Spleen (tissue), 11 donors: ENCODE measurements around the gene SCUBE1. TPM values are rescaled to one million over a fixed set of nuclear protein-coding genes. Genes with fewer than 3 reads are reported as not detected.

Experiments used
- DNase-seq: peaks from one replicate; pipeline ENCODE4 v3.0.0-alpha.2; 2020
- H3K27ac ChIP-seq, 8 donors: fragments of 200-600 bp; sonication (generic) in 7 of 8; 1 replicate in 4 of 8; 2 replicates in 4 of 8; pipeline versions ENCODE4 v1.5.0 to v1.8.0; 2016 to 2021; ENCODE audit warnings: inconsistent platforms in 4 of 8, mild to moderate bottlenecking in 4 of 8, moderate library complexity in 1 of 8
- H3K27me3 ChIP-seq, 7 donors: fragments of 200-600 bp; sonication (generic) in 6 of 7; replicated peaks in 1 of 7; 1 replicate in 4 of 7; 2 replicates in 3 of 7; pipeline versions ENCODE4 v1.5.0 to v1.8.0; 2016 to 2021; ENCODE audit warnings: inconsistent platforms in 3 of 7, mild to moderate bottlenecking in 1 of 7
- H3K36me3 ChIP-seq, 6 donors: fragments of 200-600 bp; sonication (generic) in 5 of 6; 1 replicate in 4 of 6; 2 replicates in 2 of 6; pipeline versions ENCODE4 v1.5.0 to v1.8.0; 2016 to 2021; ENCODE audit warnings: inconsistent platforms in 2 of 6
- H3K4me1 ChIP-seq, 6 donors: fragments of 200-600 bp; sonication (generic) in 5 of 6; 1 replicate in 3 of 6; 2 replicates in 3 of 6; pipeline versions ENCODE4 v1.5.0 to v1.8.0; 2016 to 2021; ENCODE audit warnings: inconsistent platforms in 3 of 6
- H3K4me3 ChIP-seq, 8 donors: fragments of 200-600 bp; sonication (generic) in 7 of 8; 1 replicate in 4 of 8; 2 replicates in 4 of 8; pipeline versions ENCODE4 v1.5.0 to v1.8.0; 2016 to 2021; ENCODE audit warnings: inconsistent platforms in 4 of 8, mild to moderate bottlenecking in 4 of 8, moderate library complexity in 2 of 8
- H3K9me3 ChIP-seq, 8 donors: fragments of 200-600 bp; sonication (generic) in 7 of 8; 1 replicate in 4 of 8; 2 replicates in 4 of 8; pipeline versions ENCODE4 v1.5.0 to v1.8.0; 2016 to 2021; ENCODE audit warnings: inconsistent platforms in 4 of 8
- POLR2A ChIP-seq, 3 donors: fragments of 450-650 bp; IDR thresholded peaks; one replicate each; pipeline ENCODE4 v1.5.1; 2017; ENCODE audit warnings: antibody characterized with exemption in 3 of 3, mild to moderate bottlenecking in 1 of 3
- POLR2AphosphoS5 ChIP-seq, 3 donors: sonication (generic); formaldehyde crosslinking; IDR thresholded peaks; one replicate each; pipeline ENCODE4 v1.5.1; 2017; ENCODE audit warnings: antibody characterized with exemption in 3 of 3
- WGBS, 5 donors: extraction: QIAGEN DNeasy Blood & Tissue Kit in 3 of 5; methylation state at CpG; one replicate each; pipeline versions ENCODE4 v1.1.5 to v1.1.7; 2013 to 2018; 5-methylcytosine and 5-hydroxymethylcytosine counted together
- intact Hi-C: fragments of 100-400 bp; cut with DNase I; formaldehyde crosslinking; loops from one replicate; pipeline ENCODE4 v1.15.0; 2023; ENCODE audit warnings: low total_unique reads
- polyA plus RNA-seq, 3 donors: library from polyadenylated mRNA; stranded (reverse); fragments of 200-250 nt; gene quantifications; one replicate each; pipeline ENCODE4 v1.2.1, GENCODE V29; 2013
- total RNA-seq, 7 donors: library from RNA; depleted of rRNA in 3 of 7; stranded (reverse); fragments of >200 nt in 3 of 7; fragmentation: NEBNext Ultra II Directional in 4 of 7; extraction: Animal tissue kit (Norgen Biotek cat#: 25700) in 4 of 7; gene quantifications; one replicate each; pipeline versions ENCODE4 v1.1.0 to v1.2.1, GENCODE V29; 2016 to 2021
- TF ChIP-seq, protein P1 (sequence below), 11 experiments: fragments of 200-600 bp in 7 of 11; fragments of 450-650 bp in 4 of 11; sonication (generic) in 4 of 11; IDR thresholded peaks in 8 of 11; conservative IDR thresholded peaks in 3 of 11; 1 replicate in 7 of 11; 2 replicates in 4 of 11; pipeline versions ENCODE4 v1.4.0 to v1.8.0; 2016 to 2021; ENCODE audit warnings: antibody characterized with exemption in 11 of 11, inconsistent platforms in 4 of 11, mild to moderate bottlenecking in 1 of 11
- donor health status: healthy with polysubstance abuse.
- donor health status: DM: no; HTN: no; CAD: no; lungs with moderate emphysema.
- donor health status: DM: no; HTN: no; CAD: no.
- donor health status: Bipolar disorder and iron deficiency.
- donor health status: healthy.
- donor health status: DM: no; HTN: no; CAD: no.
- donor health status: DM: yes; HTN: yes; CAD: no.

The SCUBE1 gene
- total and polyA plus RNA-seq, 10 donors, result 0.46 to 43.5 (median 15.9) TPM

DNA sequence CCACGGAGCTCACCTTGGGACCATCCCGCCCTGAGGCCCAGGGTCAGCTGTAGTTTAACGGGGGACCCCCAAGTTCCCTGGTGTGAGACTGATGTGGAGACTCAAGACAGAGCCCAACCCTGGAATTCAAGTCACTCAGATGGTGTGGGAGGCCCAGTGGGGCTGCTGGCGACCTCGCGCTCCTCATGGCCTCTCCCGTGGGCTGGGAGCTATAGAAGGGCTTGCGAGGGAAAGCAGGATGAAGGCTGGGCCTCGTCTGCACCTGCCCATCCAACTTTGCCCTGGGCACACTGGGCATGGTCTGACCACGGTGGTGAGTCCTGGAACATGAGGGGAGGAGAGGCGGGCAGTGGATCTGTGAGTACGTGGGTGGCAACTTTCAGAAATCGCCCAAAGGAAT, 142.6 kb downstream of the SCUBE1 start:
- intact Hi-C loops, result no loop called here
- no peak overlapping the region for H3K4me3 ChIP-seq
- H3K4me1 ChIP-seq, result no peaks in the 10 kb centered on the region
- no peaks in the 10 kb centered on the region for H3K9me3 ChIP-seq
- no peak overlapping the region for H3K27ac ChIP-seq
- DNase-seq, result no peak
- TF ChIP-seq POLR2AphosphoS5 (IDR thresholded peaks at IDR 0.05), result no peak
- no peak for TF ChIP-seq POLR2A (IDR thresholded peaks at IDR 0.05)
- TF ChIP-seq, protein P1, sequence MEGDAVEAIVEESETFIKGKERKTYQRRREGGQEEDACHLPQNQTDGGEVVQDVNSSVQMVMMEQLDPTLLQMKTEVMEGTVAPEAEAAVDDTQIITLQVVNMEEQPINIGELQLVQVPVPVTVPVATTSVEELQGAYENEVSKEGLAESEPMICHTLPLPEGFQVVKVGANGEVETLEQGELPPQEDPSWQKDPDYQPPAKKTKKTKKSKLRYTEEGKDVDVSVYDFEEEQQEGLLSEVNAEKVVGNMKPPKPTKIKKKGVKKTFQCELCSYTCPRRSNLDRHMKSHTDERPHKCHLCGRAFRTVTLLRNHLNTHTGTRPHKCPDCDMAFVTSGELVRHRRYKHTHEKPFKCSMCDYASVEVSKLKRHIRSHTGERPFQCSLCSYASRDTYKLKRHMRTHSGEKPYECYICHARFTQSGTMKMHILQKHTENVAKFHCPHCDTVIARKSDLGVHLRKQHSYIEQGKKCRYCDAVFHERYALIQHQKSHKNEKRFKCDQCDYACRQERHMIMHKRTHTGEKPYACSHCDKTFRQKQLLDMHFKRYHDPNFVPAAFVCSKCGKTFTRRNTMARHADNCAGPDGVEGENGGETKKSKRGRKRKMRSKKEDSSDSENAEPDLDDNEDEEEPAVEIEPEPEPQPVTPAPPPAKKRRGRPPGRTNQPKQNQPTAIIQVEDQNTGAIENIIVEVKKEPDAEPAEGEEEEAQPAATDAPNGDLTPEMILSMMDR (IDR thresholded peaks at IDR 0.05 in 8 of 11, conservative IDR thresholded peaks at IDR 0.05 in 3 of 11), result no peak
- H3K27me3 ChIP-seq, result peaks cover 0 to 30% (median 0%) of the 10 kb centered on the region in 7 donors
- 86 to 91% (median 88%) methylated on average over 12 to 13 of the region's 13 CpGs for WGBS, 5 donors
- H3K36me3 ChIP-seq, result no peaks in the 10 kb centered on the region

DNA sequence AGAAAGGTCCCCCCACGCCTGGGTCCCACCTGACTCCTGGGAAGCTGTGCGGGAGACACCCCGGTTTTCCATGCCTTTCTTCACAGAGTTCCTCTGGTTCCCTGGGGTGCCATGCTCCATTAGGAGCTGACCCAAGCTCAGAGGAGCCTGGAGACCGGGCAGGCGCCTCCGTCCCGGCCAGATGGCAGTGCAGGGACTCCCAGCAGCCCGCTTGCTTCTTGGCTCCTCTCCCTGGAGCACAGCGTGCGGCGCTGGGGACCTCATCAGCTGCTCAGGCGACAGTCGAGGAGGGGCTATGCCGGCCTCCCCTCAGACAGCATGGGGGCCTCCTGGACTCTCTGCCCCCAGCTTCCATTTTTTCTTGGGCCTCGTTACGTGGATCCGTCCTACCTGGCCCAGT, 143.1 kb downstream of the SCUBE1 start:
- Histone ChIP-seq H3K27ac (no peak overlapping the region), H3K36me3 (no peaks in the 10 kb centered on the region), H3K9me3 (no peaks in the 10 kb centered on the region), H3K4me1 (no peaks in the 10 kb centered on the region), H3K27me3 (peaks cover 0 to 30% (median 0%) of the 10 kb centered on the region in 7 donors), H3K4me3 (no peak overlapping the region)
- intact Hi-C loops, result no loop called here
- TF ChIP-seq, protein P1 (IDR thresholded peaks at IDR 0.05 in 8 of 11, conservative IDR thresholded peaks at IDR 0.05 in 3 of 11), result no peak
- TF ChIP-seq POLR2A (IDR thresholded peaks at IDR 0.05), result no peak
- TF ChIP-seq POLR2AphosphoS5 (IDR thresholded peaks at IDR 0.05), result no peak
- 80 to 87% (median 83%) methylated on average over 15 to 17 of the region's 17 CpGs for WGBS, 5 donors
- DNase-seq, result no peak

DNA sequence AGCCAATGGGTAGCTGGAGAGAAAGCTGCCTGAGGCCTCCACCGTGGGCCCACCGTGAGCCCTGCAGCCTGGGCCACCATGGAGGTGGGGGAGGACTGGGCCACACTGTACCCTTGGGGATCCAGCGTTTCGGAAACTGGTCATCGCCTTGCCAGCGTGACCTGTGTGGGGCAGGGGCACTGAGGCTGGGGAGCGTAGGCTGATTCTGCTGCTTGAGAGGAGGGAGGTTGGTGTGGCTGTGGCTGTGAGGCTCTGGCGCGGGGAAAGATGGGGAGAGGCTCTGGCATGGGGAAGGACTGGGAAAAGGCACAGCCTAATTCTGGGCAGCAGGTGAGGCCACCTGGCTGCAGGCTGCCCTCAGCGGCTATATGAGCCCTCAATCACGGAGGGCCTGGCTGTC, 143.6 kb downstream of the SCUBE1 start:
- intact Hi-C loops, result no loop called here
- H3K36me3 ChIP-seq, result no peaks in the 10 kb centered on the region
- TF ChIP-seq, protein P1 (IDR thresholded peaks at IDR 0.05 in 8 of 11, conservative IDR thresholded peaks at IDR 0.05 in 3 of 11), result no peak
- no peak for TF ChIP-seq POLR2AphosphoS5 (IDR thresholded peaks at IDR 0.05)
- TF ChIP-seq POLR2A (IDR thresholded peaks at IDR 0.05), result no peak
- WGBS, 5 donors, result 84 to 90% (median 88%) methylated on average over 11 of the region's 11 CpGs
- H3K4me1 ChIP-seq, result no peaks in the 10 kb centered on the region
- H3K27me3 ChIP-seq, result peaks cover 0 to 30% (median 0%) of the 10 kb centered on the region in 7 donors
- no peak for DNase-seq
- no peak overlapping the region for H3K27ac ChIP-seq
- no peak overlapping the region for H3K4me3 ChIP-seq
- no peaks in the 10 kb centered on the region for H3K9me3 ChIP-seq

DNA sequence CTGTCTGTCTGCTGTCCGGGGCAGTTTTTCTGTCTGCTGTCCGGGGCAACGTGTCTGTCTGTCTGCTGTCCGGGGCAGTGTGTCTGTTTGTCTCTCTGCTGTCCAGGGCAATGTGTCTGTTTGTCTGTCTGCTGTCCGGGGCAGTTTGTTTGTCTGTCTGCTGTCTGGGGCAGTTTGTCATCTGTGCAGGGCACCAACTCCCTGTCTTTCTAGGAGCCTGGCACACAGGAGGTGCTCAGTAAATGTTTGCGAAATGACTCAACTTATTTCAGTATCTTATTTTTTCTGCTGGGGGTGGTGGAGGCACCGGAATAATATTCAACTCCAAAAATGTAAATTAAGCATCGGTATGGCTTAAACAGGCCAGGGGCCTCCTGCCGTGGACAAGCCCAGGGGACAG, 144.2 kb downstream of the SCUBE1 start:
- H3K27ac ChIP-seq, result no peak overlapping the region
- TF ChIP-seq POLR2AphosphoS5 (IDR thresholded peaks at IDR 0.05), result no peak
- TF ChIP-seq, protein P1 (IDR thresholded peaks at IDR 0.05 in 8 of 11, conservative IDR thresholded peaks at IDR 0.05 in 3 of 11), result no peak
- no peak for TF ChIP-seq POLR2A (IDR thresholded peaks at IDR 0.05)

More for the DNA sequence above, 144.2 kb downstream of the SCUBE1 start:
- Histone ChIP-seq H3K27me3 (peaks cover 0 to 30% (median 0%) of the 10 kb centered on the region in 7 donors), H3K4me3 (no peak overlapping the region), H3K9me3 (no peaks in the 10 kb centered on the region), H3K36me3 (no peaks in the 10 kb centered on the region), H3K4me1 (no peaks in the 10 kb centered on the region)
- DNase-seq, result no peak
- intact Hi-C loops, result no loop called here
- 78 to 88% (median 80%) methylated on average over 7 to 9 of the region's 9 CpGs for WGBS, 5 donors
